ENCODE results near the gene CBLB.
"Not testable (repeated sequence)": the region's sequence is repeated elsewhere in the genome, so short reads cannot be mapped to it uniquely, and the experiment has no call there.

The CBLB gene

DNA sequence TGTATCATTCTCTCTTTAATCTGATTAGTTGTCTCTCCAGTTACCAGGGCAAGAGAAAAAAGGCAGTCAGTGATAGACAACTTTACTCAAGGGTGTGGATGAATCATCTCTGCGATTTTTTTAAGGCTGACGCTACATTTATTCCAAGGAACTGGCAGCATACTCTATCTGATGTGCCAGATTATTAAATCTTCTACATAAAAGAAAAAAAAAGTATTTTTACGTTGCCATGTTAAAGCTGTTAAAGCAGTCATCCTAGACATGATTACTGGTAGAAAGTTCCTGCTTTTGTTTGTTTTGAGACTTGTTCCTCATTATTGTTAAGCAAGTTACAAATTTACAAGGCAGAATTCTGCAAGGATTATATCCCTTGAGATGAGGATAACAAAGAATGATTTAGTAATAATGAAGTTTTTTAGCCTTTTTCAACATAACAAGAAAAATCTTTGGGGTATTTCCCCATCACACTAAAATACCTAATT is 121.7 kb downstream of the CBLB start:
- DNase-seq = peak; percentile 45 to 89 (median 82)

DNA sequence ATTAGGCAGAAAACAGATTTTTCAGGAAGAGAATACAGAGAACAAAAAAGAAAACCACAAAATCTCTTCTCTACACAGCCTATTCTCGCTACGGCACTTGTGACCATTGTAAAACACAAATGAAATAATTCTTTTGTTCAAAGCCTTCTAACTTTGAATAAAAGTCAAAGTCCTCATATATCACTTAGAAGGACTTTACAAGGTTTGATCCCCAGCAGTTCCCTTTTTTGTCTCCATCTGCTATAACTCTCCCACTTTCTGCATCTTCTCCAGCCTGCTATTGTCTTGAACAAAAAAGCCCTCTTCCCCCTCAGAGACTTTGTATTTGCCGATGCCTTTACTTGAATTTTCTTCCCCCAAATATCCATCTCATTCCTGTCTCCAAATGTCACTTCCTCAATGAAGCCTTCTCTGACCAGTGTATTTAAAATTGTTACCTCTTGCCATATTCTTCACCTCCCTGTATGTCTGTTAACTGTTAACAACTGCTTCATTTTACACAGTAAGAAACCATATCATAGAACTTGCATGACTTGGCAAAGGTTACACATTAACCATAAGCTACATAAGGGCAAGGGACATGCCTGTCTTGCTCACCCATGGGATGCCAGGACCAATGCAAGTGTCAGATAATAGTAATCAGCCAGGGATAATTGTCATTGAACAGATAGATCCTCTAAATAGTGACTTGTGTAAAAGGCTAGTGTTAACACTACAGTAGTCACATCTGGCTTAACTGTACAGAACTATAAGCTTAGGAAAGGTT is 122.4 kb downstream of the CBLB start:
- no peak for DNase-seq

DNA sequence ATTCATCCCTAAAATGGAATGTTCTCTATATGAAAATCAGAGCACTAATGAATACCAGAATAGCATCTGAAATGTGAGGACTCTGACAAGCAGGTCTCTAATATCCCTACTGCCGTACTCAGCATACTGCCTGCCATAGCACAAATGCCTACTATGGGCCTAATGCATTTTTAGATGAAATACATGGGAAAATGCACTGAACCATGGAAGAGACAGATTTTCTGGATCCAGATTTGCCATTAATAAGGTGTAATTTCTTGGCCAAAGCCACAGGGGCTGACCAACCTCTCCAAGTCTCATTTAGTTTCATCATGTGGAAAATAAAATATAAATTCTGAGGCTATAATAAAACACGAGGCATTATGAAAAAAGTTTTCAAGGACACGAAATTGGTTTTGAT is 123.8 kb downstream of the CBLB start:
- DNase-seq = no peak

DNA sequence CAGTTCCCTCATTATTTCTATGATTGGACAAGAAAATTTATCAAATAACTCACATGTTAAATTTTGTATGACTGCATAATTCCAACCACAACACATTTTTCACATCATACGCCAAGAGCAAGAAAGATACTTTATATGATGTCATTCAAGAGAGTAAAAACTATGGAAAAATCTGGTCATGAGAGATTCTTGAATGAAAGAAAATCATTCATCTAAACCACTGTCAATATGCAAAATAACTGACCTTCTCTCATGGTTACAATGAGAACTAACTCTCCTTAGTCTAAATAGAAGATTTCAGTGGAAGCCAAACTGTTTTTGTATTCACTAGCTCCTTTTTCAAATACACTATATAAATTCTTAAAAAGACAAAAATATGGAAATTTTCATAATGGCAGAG is 124.6 kb downstream of the CBLB start:
- DNase-seq = no peak

DNA sequence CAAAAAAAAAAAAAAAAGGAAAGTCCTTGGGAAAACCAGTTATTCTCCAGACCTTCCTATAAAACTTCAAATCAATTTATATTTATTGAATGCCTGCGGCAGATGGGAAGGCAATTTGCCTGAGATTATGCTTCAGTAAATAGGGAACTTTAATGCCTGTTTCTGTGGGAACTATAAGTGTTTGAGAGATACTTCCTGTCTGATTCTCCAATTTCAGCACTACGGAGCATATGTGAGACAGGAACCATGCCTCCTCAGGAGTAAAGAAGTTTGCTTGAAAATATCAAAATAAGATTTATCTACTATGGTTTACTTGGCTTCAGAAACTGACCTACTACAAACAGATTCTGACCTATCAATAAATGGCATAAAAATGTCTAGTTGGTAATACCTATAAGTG is 135.5 kb downstream of the CBLB start:
- DNase-seq = peak in 1 of 3 donors; percentile 29

DNA sequence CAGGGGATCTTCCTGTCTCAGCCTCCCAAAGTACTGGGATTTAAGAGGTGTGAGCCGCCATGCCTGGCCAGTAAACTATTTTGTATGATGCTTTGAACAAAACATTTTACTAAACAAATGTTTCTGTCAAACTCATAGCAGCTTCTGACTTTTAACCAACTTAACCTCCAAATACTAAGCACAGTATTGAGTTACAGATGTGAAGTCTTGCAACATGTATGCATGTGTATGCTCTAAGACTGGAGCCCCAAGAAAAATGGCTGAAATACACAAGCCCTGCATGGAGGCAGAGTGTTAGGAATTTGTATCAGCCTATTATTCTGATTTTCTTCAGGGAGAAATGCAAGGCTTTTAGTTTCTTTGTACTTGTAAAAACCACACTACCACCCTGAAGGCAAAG is 137.1 kb downstream of the CBLB start:
- no peak for DNase-seq

DNA sequence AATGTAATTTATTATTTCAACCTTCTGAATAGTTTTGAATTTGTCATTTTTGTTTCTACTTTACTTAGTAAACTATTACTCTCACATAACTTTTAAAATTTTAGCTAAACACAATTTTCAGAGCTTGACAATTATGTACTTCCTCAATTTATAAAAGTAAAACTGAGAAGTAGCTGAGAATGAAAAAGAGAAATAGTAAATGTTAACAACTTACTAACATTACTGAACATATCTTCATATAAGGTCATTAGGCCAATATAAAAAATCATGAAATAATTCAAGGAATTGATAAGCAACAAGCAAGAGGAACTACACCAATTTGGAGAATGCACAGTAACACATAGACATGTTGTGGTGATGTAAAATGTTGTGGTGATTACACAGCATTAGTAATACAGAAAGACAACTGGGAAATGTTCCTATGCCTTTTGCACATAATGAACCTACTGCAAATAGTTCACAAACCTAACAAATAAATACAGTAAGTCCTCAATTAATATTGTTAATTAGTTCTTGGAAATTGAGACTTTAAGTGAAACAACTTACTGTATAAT is 137.9 kb downstream of the CBLB start:
- DNase-seq = peak in 2 of 3 donors; percentile 38 to 48

DNA sequence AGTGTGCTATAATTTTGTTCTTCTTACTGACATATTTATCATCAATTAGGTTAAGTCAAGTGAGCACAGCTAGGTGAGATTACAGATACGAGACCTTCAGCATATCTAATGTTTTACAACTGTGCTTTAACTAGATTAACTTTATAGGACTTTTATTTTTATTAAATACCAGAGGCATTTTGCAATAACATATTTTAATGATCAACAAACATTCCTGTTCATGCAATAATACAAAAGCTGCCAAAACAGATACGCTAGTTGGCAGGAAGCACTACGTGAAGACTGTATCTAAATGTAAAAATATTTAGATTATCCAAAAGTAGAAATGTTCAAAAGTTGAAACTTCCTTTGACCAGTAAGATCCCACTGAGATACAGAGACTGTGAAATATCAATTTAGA is 139.1 kb downstream of the CBLB start:
- DNase-seq = no peak

DNA sequence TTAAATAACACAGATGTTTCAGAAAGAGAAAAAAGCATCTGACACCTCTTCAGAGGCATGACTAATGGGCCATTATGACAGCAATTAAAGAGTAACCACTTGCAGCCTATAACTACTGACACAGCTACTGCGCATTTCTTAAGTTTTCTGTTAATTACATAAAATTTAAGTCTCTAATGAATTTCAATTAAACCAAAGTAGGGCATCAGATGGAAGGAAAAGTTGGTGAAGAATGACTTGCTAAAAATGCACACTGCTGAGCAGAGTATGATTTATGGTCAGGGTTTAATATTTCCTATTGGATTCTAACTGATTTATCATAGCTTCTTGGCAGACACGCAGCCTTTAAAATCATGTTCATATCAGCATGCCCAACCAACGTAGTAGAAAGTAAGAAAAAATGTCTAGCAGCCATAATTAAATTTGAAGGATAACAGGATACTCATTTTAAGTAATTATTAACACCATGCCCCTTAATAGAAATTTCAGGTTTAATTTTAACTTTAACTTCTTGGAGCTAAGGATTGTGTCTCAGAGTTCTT is 140.0 kb downstream of the CBLB start:
- no peak for DNase-seq

DNA sequence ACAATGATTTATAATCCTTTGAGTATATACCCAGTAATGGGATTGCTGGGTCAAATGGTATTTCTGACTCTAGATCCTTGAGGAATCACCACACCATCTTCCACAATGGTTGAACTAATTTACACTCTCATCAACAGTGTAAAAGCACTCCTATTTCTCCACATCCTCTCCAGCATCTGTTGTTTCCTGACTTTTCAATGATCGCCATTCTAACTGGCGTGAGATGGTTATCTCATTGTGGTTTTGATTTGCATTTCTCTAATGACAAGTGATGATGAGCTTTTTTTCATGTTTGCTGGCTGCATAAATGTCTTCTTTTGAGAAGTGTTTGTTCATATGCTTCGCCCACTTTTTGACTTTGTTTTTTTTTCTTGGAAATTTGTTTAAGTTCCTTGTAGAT is 141.8 kb downstream of the CBLB start:
- not testable (repeated sequence) for DNase-seq

DNA sequence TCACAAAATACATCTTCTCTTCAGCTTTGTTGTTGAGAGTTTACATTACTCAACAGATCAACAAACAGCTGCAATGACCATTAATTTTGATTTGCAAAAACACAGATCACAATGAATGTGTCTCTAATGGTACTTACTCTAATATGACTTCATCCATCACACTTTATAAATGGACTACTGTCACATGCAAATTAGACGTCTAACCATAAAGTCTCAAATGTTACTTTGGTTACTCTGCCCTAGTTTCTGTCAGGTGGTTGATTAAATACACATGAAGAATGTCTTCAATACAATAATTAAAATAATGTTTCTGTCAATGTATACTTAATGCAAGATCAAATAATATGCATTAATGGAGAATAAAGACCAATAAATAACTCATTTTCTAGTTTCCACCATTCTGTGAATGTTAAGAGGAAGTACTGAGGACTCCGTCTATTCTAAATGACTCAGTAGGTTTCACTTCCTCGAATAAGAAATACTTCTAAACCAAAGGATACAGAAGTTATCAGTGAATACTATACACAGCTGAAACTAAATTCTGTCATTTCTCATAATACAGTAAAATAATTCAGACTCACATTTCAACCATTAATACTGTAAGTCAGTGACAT is 145.8 kb downstream of the CBLB start:
- peak; percentile 57 to 90 (median 88) for DNase-seq

DNA sequence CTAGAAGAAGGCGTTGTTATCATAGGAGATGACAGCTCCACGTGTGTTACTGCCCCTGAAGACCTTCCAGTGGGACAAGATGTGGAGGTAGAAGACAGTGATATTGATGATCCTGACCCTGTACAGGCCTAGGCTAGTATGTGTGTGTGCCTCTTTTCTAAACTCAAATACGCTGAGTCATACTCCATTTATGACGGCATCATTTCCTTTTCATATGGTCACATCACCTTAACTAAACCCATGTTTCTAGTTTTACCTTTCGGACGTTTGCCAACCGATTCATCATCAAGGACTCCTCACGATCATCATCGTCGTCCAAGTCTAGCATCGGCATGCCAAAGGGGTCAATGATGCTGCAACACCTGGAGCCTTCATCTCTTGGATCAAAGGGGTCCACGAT is 149.0 kb downstream of the CBLB start:
- no peak for DNase-seq

DNA sequence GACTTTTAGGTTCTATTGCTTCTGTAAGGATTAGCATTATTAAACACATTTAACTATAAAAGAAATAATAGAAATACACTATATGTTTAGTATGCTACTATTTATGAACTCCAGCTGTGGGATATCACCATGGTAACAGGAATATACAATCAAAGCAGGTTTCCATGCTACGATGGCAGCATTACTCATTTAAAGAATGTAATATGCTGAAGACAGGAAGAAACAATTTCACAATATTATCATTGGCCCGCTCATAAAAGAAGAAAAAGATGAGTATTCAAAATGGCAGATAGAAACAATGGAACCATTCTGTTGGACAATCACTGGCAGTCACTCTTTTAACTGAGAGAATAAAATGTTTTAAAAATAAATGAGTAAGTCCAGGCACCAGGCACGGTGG is 153.4 kb downstream of the CBLB start:
- peak in 2 of 3 donors; percentile 17 to 43 for DNase-seq

DNA sequence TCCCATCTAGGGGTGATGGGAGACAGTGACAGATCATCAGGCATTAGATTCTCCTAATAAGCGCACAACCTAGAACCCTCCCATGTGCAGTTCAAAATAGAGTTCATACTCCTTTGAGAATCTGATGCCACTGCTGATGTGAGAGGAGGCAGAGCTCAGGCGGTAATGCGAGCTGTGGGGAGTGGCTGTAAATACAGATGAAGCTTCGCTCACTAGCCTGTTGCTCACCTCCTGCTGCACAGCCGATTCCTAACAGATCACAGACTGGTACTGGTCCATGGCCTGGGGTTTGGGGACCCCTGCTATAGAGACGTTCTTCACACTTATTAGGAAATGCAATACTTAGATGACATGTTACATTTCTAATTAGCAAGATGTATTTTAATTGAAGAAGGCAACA is 154.4 kb downstream of the CBLB start:
- DNase-seq = no peak

DNA sequence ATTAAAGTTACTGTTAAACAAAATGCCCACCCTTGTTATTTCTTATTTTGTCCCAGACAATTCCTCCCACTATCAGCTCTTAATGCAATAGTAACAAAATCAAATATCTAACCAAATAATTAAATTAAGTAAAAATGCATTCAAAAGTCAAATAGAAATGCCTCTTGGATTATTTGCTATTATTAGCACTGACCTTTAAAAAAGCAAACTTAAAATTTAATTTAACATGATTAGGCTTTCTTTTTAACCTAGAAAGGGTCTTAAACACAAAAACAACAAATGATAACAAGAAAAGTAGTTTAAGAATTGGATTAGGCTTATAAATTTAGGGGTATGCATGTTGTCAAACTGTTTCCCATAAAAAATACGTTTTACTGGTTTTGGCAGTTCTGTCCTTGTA is 159.8 kb downstream of the CBLB start:
- no peak for DNase-seq

DNA sequence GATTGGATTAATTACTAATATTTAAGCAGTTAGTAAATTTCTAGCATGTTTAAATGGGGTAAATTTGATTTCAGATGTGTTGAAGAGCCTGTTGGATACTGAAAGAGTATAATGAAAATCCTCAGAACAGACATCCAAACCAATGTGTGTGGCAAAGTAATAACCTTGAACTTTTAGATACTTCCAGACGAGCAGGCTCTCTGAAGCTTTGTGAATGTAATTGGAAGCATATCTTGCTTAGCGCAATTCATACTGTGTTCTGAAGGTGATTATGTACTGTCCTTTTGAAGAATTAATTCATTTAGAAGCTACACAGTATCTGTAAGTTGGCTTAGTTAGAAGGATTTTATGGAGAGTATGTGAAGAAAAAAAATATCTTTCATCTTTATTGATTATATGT is 161.8 kb downstream of the CBLB start:
- DNase-seq = no peak

DNA sequence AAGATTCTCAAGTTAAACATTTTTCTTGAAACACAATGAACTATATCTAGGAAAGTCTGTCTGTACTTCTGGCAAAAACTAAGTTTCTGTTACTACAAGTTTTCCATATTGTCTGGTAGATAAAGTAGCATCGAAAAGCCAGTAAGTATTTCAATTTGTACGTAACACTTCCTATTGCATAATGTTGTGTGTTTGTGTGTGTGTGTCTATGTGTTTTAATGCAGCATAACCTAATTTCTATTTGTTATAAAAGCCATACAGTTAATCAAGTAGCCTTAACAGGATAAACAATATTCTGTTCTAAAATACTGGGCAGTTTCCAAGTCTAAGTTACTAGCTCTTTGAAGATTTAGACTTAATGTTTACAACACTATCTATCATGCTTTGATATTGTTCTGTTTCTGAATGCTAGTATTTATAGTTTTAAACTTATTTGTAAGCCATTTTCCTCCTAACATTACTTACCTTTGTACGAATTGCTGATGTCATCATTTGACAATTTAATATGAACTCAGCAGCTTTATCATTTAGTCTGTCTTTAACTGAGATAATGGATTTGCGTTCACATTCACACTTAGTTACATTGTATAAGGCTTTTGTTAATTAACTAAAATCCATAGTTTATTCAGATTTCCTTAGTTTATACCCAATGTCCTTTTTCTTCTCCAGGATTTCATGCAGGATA is 163.9 kb downstream of the CBLB start:
- DNase-seq = no peak

DNA sequence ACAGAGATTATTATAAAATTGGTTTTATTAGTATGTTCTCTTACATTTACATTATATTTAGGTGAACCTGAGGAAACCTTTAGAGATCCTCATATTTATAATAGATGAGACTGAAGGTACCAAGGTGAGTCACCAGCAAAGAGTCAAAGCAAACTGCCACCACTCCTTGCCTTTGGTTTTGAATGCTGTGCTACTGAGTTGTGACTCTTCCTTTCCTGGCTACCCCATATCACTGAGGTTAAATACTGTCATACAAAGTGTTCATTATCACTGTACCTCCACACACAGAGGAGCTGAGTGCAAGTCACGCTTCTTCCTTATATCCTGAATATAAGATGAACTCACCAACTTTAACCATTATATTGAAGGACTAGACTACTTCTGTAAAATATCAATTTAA is 168.2 kb downstream of the CBLB start:
- DNase-seq = no peak

DNA sequence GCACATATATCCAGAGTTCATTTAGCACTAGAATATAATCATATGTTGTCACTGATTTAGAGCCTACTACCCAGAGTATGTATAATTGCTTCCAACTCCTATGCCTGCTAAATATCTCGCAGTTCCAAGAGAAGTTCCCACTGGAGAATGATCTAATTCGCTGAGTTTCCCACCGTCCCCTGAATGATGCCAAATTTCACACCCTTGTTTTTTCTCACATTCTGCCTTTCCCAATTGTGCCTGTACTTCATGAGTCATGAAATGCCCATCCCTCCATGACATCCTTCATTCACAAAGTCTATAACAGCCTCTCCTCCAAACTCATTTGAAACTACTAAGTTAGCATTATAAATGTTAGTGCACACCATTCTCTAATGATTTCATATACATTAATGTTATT is 177.2 kb downstream of the CBLB start:
- DNase-seq = no peak

DNA sequence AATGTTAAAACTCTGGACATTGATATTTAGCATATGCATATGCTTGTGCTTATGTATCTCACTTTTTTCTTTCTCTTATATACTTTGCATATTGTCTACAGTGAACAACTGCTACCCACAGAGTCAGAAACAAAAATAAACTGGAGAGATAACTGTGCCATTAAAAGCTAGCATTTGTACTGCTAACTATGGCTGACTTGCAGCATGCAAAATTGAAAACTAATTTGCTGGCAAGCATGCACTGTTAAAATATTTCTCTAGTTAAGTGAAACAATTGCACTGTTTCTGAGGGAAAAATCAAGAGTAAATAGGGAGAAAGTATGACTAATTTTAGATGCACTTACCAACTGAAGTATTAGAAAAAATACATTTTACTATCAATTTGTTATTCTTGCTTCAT is 177.8 kb downstream of the CBLB start:
- no peak for DNase-seq

DNA sequence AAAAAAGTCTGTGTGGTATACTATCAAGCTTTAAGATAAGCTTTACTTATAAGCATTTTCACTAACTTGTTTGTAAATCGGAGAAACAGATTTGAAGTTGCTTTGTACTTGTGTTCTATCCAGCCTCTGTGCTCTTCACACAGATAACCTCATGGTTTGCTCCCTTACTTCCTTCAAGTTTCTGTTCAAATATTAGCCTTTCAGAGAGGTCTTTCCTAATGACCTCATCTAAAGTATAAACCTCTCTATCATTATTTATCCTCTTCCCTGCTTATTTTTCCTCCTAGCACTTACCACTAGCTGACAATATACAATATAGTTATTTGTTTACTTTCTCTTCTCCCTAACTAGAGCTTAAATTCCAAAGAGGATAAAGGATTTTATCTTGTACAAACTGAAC is 180.0 kb downstream of the CBLB start:
- DNase-seq = no peak

DNA sequence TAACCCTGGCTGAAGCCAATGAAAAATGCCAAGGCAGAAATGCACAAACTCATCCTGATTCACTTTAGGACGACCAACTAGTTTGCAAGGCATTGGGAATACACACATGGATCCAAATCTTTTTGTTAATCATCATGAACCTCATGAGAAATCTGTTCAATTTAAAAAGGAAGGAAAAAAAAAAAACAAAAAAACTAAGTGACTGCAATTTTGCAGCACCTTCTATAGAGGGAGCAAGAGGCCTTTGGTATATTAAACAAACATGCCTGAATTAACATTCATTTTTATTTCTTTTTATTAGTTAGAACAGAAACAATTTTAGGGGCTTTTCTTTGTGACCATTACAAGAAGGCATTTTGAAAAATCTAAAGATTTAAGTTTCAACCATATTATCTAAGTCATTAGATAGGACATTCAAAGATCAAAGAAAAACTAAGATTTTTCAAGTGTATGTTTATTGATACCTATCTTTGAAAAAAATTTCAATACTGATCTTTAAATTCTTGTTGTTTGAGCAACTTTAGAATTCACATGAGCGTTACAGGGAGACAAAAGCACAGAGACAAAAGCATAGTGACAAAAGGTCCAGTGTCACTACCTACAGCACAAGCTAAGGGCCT is 182.4 kb downstream of the CBLB start:
- DNase-seq = peak; percentile 29 to 64 (median 56)

DNA sequence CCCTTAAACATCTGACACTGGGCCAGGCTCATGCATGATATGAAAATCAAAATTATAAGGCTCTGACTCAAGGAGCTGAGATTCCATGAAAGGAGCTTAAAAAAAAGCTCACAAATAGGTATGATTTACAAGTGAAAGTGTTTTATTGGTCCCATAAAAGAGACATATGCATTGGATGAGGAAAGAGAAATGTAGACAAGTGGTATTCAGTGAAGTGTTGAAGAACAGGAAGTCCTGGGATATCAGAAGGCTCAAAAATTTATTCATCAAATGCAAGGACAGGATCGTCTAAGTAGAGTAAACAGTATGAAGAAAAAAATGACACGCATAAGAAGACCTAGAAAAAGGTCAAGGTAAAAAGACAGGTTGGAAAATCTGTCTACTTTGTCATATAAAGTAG is 188.9 kb downstream of the CBLB start:
- no peak for DNase-seq

Measured in suppressor macrophage treated with lipopolysaccharide for 1 hour (primary cell).